ENCODE measurements around the gene DCAF8L1. TPM values are rescaled to one million over a fixed set of nuclear protein-coding genes. Genes with fewer than 3 reads are reported as not detected.
"Not testable (repeated sequence)": the region's sequence is repeated elsewhere in the genome, so short reads cannot be mapped to it uniquely, and the experiment has no call there.

DCAF8L1 gene
- total RNA-seq, 1 donor from 2014 or later: not detected

- H3K4me3 ChIP-seq (ENCODE audit: low read depth, low read length): no peak overlapping the region
- TF ChIP-seq CTCF (IDR thresholded peaks at IDR 0.05; ENCODE audit: insufficient read depth, low read length, poor library complexity, severe bottlenecking): no peak
- DNase-seq (ENCODE audit: low read depth): no peak
Measured at GRCh38 chrX:27997622-27998021, 16.4 kb upstream of the DCAF8L1 start.

GRCh38 chrX:27996132-27996531, 14.9 kb upstream of the DCAF8L1 start:
- no peaks in the 10 kb centered on the region for H3K36me3 ChIP-seq (ENCODE audit: control insufficient read depth, insufficient read depth, low read length)
- TF ChIP-seq CTCF (IDR thresholded peaks at IDR 0.05; ENCODE audit: insufficient read depth, low read length, poor library complexity, severe bottlenecking): no peak
- no peak overlapping the region for H3K4me3 ChIP-seq (ENCODE audit: low read depth, low read length)
- no peaks in the 10 kb centered on the region for H3K27me3 ChIP-seq (ENCODE audit: control insufficient read depth, insufficient read depth, low read length)
- DNase-seq (ENCODE audit: low read depth): no peak

More at GRCh38 chrX:27997622-27998021, 16.4 kb upstream of the DCAF8L1 start:
- H3K36me3 ChIP-seq (ENCODE audit: control insufficient read depth, insufficient read depth, low read length): no peaks in the 10 kb centered on the region
- H3K27me3 ChIP-seq (ENCODE audit: control insufficient read depth, insufficient read depth, low read length): no peaks in the 10 kb centered on the region

- TF ChIP-seq CTCF (IDR thresholded peaks at IDR 0.05; ENCODE audit: insufficient read depth, low read length, poor library complexity, severe bottlenecking): no peak
- Histone ChIP-seq H3K36me3 (ENCODE audit: control insufficient read depth, insufficient read depth, low read length) (no peaks in the 10 kb centered on the region), H3K4me3 (ENCODE audit: low read depth, low read length) (no peak overlapping the region), H3K27me3 (ENCODE audit: control insufficient read depth, insufficient read depth, low read length) (no peaks in the 10 kb centered on the region)
- no peak for DNase-seq (ENCODE audit: low read depth)
Measured at GRCh38 chrX:27995611-27996010, 14.4 kb upstream of the DCAF8L1 start.

GRCh38 chrX:27987862-27988646, 6.8 kb upstream of the DCAF8L1 start:
- no peaks in the 10 kb centered on the region for H3K36me3 ChIP-seq (ENCODE audit: control insufficient read depth, insufficient read depth, low read length)
- DNase-seq (ENCODE audit: low read depth): no peak
- TF ChIP-seq CTCF (IDR thresholded peaks at IDR 0.05; ENCODE audit: insufficient read depth, low read length, poor library complexity, severe bottlenecking): no peak
- no peaks in the 10 kb centered on the region for H3K27me3 ChIP-seq (ENCODE audit: control insufficient read depth, insufficient read depth, low read length)
- no peak overlapping the region for H3K4me3 ChIP-seq (ENCODE audit: low read depth, low read length)

- H3K36me3 ChIP-seq (ENCODE audit: control insufficient read depth, insufficient read depth, low read length); H3K4me3 ChIP-seq (ENCODE audit: low read depth, low read length): not testable (repeated sequence)
Measured at GRCh38 chrX:27976934-27977333, 4.3 kb downstream of the DCAF8L1 start.

GRCh38 chrX:27976284-27976683, 5.0 kb downstream of the DCAF8L1 start:
- TF ChIP-seq CTCF (IDR thresholded peaks at IDR 0.05; ENCODE audit: insufficient read depth, low read length, poor library complexity, severe bottlenecking): no peak
- H3K36me3 ChIP-seq (ENCODE audit: control insufficient read depth, insufficient read depth, low read length): no peaks in the 10 kb centered on the region
- DNase-seq (ENCODE audit: low read depth): no peak
- H3K4me3 ChIP-seq (ENCODE audit: low read depth, low read length): no peak overlapping the region
- H3K27me3 ChIP-seq (ENCODE audit: control insufficient read depth, insufficient read depth, low read length): no peaks in the 10 kb centered on the region

More at GRCh38 chrX:27976934-27977333, 4.3 kb downstream of the DCAF8L1 start:
- not testable (repeated sequence) for DNase-seq (ENCODE audit: low read depth); H3K27me3 ChIP-seq (ENCODE audit: control insufficient read depth, insufficient read depth, low read length)

All from kidney epithelial cell (primary cell).